Endothelial cell (in vitro differentiated cells): ENCODE results near the gene TECPR2. TPM values are rescaled to one million over a fixed set of nuclear protein-coding genes. Genes with fewer than 3 reads are reported as not detected.

Experiments
- DNase-seq: peaks from one replicate; pipeline ENCODE4 v3.0.0; 2021; ENCODE audit warnings: low spot score
- H3K27ac Mint-ChIP-seq: one replicate; pipeline ENCODE4 v1.8.0; 2021; ENCODE audit warnings: mixed read lengths, inconsistent platforms; ENCODE audit not compliant: unreplicated experiment
- H3K27me3 Mint-ChIP-seq: one replicate; pipeline ENCODE4 v1.8.0; 2021; ENCODE audit warnings: mild to moderate bottlenecking, moderate library complexity, mixed read lengths, inconsistent platforms; ENCODE audit not compliant: unreplicated experiment
- H3K36me3 Mint-ChIP-seq: one replicate; pipeline ENCODE4 v1.8.0; 2021; ENCODE audit warnings: mild to moderate bottlenecking, low read depth, mixed read lengths, inconsistent platforms; ENCODE audit not compliant: unreplicated experiment
- H3K4me1 Mint-ChIP-seq: one replicate; pipeline ENCODE4 v1.8.0; 2021; ENCODE audit warnings: mild to moderate bottlenecking, mixed read lengths, inconsistent platforms; ENCODE audit not compliant: unreplicated experiment
- H3K4me3 Mint-ChIP-seq: one replicate; pipeline ENCODE4 v1.8.0; 2021; ENCODE audit warnings: mild to moderate bottlenecking, mixed read lengths, inconsistent platforms; ENCODE audit not compliant: unreplicated experiment
- H3K9me3 Mint-ChIP-seq: one replicate; pipeline ENCODE4 v1.8.0; 2021; ENCODE audit warnings: mixed read lengths, inconsistent platforms; ENCODE audit not compliant: unreplicated experiment
- CTCF ChIP-seq: fragments of 200-600 bp; sonication (generic); IDR thresholded peaks from one replicate; pipeline ENCODE4 v1.5.0; 2021; ENCODE audit warnings: antibody characterized with exemption; ENCODE audit not compliant: unreplicated experiment
- total RNA-seq: library from RNA; stranded (reverse); fragmentation: NEBNext Ultra II Directional; extraction: Animal tissue kit (Norgen Biotek cat#: 25700); gene quantifications from one replicate; pipeline ENCODE4 v1.2.1, GENCODE V29; 2021; ENCODE audit not compliant: unreplicated experiment

Gene TECPR2
- total RNA-seq, 1 donor from 2014 or later: 28.9 TPM

- H3K9me3 Mint-ChIP-seq: no peaks in the 10 kb centered on the region
- H3K27ac Mint-ChIP-seq: no peak overlapping the region
- no peak for DNase-seq
- H3K4me1 Mint-ChIP-seq: no peaks in the 10 kb centered on the region
- no peak overlapping the region for H3K4me3 Mint-ChIP-seq
- H3K36me3 Mint-ChIP-seq: peaks cover 6% of the 10 kb centered on the region
- H3K27me3 Mint-ChIP-seq: peaks cover 4% of the 10 kb centered on the region
- TF ChIP-seq CTCF: no peak
Observed at GRCh38 chr14:102502571-102502970, 139.8 kb downstream of the TECPR2 start.

- H3K4me3 Mint-ChIP-seq: no peak overlapping the region
- no peaks in the 10 kb centered on the region for H3K4me1 Mint-ChIP-seq
- DNase-seq: no peak
- peak overlapping the region; percentile 3 for H3K27ac Mint-ChIP-seq
- no peaks in the 10 kb centered on the region for H3K9me3 Mint-ChIP-seq
- TF ChIP-seq CTCF: no peak
- peaks cover 9% of the 10 kb centered on the region for H3K27me3 Mint-ChIP-seq
- H3K36me3 Mint-ChIP-seq: peaks cover 8% of the 10 kb centered on the region
Observed at GRCh38 chr14:102503641-102504327, 141.0 kb downstream of the TECPR2 start.

- Mint-ChIP-seq H3K27me3 (peaks cover 10% of the 10 kb centered on the region), H3K36me3 (peaks cover 4% of the 10 kb centered on the region), H3K4me3 (no peak overlapping the region), H3K4me1 (no peaks in the 10 kb centered on the region), H3K27ac (no peak overlapping the region), H3K9me3 (no peaks in the 10 kb centered on the region)
- no peak for DNase-seq
- TF ChIP-seq CTCF: no peak
Observed at GRCh38 chr14:102504328-102504999, 141.7 kb downstream of the TECPR2 start.

- Mint-ChIP-seq H3K36me3 (peaks cover 4% of the 10 kb centered on the region), H3K27me3 (peaks cover 6% of the 10 kb centered on the region), H3K9me3 (no peaks in the 10 kb centered on the region), H3K4me1 (no peaks in the 10 kb centered on the region), H3K4me3 (no peak overlapping the region), H3K27ac (no peak overlapping the region)
- no peak for TF ChIP-seq CTCF
- DNase-seq: no peak
Observed at GRCh38 chr14:102505000-102505619, 142.4 kb downstream of the TECPR2 start.
